Ramos (cell line): Measurements from ENCODE around the gene MED13.
"Not testable (repeated sequence)": the region's sequence is repeated elsewhere in the genome, so short reads cannot be mapped to it uniquely, and the experiment has no call there.

Source experiments
- in situ Hi-C: fragments of 300-500 bp; cut with MboI; formaldehyde crosslinking; loops from one replicate; pipeline ENCODE4 v1.14.3; 2022; ENCODE audit warnings: low sequenced_read_pairs; ENCODE audit not compliant: unreplicated experiment

Gene MED13

DNA sequence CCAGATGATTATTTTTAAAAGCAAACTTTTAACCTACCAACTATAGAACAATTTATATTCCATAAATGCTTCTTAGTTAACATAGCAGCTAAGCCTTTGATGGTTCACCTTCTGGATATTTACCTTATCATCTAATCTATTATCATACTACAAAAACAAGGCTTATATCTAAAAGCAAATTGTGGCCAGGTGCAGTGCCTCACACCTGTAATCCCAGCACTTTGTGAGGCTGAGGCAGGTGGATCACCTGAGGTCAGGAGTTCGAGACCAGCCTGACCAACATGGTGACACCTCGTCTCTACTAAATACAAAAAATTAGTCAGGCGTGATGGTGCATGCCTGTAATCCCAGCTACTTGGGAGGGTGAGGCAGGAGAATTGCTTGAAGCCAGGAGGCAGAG lies 61.9 kb downstream of the MED13 start:
- in situ Hi-C loops = not testable (repeated sequence)

DNA sequence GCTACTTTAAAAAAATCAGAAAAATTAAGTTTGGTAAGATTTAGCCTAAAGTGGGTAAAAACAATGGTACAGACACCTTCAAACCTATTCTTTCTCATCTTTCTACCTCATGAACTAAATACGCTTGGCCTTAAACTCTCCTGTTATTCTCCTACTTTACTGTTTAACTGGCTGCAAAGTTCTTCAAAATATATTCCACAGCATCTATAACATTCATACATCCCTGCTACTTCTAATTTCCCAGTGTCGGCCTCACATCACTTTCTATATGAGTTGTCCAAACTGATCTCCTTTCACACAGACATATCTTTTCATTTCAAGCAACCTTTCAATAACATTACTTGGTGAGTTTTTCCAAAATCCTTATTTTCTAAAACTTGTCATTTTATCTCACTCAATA lies 64.0 kb downstream of the MED13 start:
- in situ Hi-C loops = no loop called here

GRCh38 chr17:62000186-62000585 lies 64.9 kb downstream of the MED13 start:
- in situ Hi-C loops = no loop called here

GRCh38 chr17:61998534-61998933 lies 66.5 kb downstream of the MED13 start:
- in situ Hi-C loops = not testable (repeated sequence)

GRCh38 chr17:61997664-61998063 lies 67.4 kb downstream of the MED13 start:
- in situ Hi-C loops = no loop called here

- in situ Hi-C loops = no loop called here
Measured at GRCh38 chr17:61996916-61997605, 68.0 kb downstream of the MED13 start.

DNA sequence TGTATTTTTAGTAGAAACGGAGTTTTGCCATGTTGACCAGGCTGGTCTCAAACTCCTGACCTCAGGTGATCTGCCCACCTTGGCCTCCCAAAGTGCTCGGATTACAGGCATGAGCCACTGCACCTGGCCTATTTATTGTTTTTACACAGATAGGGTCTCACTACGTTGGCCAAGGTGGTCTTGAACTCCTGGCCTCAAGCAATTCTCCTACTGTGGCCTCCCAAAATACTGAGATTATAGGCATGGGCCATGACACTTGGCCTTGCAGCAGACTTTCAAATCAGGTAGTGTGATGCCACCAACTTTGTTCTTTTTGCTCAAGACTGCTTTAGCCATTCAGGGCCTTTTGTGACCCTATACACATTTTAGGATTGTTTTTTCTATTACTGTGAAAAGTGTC lies 75.6 kb downstream of the MED13 start:
- in situ Hi-C loops = no loop called here

DNA sequence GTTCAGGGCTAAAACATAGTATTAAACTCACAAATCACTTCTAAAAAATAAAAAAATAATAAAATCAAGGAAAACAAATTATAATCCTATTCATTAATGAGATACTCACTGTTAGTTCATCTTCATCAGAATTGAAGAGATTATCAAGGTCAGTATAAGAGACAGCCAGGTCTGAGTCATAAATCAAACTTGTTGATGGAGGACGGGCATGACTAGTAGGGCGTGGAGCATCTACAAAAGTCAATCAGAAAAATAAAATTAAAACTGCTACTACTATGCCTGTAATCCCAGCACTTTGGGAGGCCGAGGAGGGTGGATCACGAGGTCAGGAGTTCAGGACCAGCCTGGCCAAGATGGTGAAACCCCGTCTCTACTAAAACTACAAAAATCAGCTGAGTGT lies 78.2 kb downstream of the MED13 start:
- in situ Hi-C loops = no loop called here

DNA sequence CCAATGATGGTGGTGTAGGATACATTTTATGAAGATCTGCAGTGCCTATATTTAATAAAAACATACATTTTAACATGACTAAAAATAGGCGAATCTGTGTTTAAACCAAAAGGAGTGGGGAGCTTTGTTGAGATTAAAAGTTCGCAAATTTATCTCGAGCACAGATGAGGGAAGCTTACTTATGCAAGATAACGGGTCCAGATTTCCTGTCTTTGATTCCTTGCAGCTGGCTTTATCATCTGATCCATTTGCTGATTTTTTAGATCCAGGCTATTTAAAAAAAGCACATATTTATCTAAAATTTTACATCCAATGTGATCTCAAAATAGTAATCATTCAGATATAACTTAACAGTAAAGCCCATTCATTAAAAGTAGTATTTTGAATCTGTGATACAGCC lies 80.3 kb downstream of the MED13 start:
- in situ Hi-C loops = no loop called here

DNA sequence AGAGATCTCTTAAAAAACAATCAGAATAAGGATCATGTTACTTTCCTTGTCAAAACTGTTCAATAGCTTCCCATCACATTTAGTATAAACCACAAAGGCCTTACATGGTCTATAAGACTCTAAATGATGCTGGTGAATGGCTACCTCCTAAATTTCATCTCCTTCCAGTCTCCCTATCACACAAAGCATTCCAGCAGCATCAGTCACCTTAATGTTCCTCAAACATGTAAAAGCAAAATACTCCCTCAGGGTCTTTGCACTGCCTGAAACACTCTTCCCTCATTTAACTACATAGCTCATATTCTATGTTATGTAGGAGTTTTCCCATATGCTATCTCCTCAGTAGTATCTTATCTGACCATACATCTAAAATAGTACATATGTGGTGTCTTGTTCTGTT lies 83.8 kb downstream of the MED13 start:
- in situ Hi-C loops = no loop called here

DNA sequence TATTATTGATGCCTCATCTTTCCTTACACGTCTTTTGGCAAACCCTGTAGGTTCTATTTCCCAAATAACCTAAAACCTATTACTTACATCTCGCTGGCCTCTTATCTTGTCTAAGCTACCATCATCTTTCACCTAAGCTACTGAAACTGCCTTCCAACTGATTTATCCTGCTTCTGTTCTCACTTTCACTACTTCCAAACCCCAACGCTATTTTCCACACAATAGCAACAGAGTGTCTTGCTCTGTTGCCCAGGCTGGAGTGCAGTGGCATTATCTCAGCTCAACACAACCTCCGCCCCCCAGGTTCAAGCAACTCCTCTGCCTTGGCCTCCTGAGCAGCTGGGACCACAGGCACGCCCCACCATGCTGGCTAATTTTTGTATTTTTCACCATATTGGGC lies 84.5 kb downstream of the MED13 start:
- in situ Hi-C loops = no loop called here

GRCh38 chr17:61974115-61974514 lies 91.0 kb downstream of the MED13 start:
- in situ Hi-C loops = no loop called here

DNA sequence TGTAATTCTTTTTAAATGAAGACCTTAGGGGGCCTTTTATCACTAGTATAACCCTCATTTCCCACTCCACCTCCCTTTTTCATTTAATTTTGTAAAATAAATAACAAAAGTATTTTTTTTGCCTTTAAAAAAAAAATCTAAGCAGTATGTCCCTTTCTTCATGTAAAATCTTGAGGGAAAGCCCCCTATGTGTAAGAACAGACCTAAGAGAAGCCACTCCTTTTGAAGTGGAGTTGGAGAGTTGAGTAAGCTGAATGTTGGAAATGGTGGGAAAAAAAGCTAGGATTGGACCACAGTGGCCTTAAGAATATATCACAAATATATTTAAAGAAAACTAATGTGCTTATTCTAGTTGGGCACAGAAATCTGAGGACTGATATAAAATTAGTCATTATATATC lies 92.8 kb downstream of the MED13 start:
- in situ Hi-C loops = no loop called here

DNA sequence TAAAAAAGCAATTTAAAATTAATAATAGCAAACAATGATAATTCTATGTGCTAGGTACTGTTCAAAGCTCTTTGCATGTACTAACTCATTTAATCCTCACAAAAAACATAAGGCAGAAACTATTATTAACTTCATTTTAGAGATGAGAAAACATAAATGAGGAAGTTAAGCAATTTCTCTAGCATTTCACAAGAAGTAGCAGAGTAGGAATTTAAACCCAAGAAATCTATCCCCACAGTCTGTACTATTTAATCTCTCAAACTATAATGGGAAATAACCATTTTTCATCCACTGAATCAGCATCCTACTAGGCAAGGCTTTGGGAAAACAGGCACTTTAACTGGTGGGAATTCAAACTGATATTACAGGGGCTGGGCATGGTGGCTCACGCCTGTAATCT lies 95.0 kb downstream of the MED13 start:
- in situ Hi-C loops = no loop called here

DNA sequence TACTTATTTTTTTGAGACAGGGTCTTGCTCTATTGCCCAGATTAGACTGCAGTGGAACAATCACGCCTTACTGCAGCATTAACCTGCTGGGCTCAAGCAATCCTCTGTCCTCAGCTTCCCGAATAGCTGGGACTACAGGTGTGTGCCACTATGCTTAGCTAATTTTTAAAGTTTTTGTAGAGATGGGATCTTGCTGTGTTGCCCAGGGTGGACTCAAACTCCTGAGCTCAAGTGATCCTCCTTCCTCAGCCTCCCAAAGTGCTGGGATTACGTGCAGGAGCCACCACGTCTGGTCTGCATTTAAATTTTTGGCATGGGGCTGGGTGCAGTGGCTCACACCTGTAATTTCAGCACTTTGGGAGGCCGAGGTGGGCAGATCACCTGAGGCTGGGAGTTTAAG lies 96.3 kb downstream of the MED13 start:
- in situ Hi-C loops = no loop called here

- in situ Hi-C loops = no loop called here
Measured at GRCh38 chr17:61967729-61968128, 97.3 kb downstream of the MED13 start.

DNA sequence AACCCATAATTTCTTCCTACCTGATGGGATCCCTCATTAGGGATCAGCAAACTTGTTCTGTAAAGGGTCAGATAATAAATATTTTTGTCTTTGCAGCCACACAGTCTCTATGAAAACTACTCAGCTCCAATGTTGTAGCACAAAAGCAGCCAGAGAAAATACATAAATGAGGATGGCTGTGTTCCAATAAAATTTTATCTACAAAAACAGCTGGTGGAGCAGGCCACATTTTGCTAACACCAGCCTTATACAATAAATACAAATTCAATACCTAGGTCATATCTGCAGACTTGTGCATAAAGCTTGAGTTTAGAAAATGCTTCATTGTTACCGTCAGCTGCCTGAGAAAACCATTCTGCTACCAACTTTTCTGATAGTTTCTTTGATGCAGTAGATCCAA lies 98.9 kb downstream of the MED13 start:
- in situ Hi-C loops = no loop called here

DNA sequence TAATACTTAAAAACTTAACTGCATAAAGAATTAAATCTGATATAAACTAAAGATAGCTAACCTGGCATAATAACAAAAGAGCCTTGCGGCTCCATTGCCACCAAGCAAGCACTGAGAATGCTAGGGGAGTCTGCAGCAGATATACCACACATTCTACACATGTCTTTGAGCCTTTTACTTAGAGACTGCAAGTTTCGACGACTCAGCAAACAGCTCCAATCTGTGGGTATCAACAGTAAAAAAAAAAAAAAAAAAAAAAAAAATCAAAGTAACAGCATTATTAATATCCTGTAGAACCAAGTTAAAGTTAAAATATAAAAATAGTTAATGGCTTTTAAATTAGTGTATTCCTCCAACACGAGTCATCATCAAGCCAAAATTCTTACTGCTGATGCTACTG lies 109.5 kb downstream of the MED13 start:
- in situ Hi-C loops = no loop called here

DNA sequence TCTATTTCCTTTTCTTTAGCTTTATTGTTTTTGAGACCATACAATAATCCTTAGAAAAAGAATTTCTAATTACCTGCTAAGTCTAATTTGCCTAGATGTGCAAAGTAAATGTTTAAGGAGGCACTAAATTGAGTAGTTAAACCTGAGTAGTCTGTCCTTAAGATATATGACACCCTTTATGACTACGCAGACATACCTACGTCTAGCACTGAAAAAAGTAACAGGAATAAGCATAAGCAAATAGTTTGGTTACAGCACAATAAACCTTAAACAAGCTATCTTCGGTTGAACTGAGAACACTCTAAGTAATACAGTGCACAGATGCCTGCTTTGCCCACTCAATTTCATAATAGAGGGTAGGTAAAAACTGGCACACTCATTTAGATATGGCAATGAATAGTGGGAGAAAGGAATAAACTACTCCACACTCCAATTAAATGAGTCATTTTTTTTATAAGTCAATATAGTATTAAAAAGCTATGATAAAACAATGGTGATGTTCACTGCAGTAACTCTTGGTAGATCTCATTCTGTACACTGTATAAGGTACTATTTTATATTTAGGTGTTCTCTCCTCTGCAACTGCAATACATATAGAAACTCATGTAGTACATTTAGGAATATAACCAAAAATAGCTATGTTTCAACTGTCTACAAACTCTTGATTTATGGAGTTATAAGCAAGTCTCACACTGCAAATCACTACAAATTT lies 117.6 kb downstream of the MED13 start:
- in situ Hi-C loops = no loop called here

DNA sequence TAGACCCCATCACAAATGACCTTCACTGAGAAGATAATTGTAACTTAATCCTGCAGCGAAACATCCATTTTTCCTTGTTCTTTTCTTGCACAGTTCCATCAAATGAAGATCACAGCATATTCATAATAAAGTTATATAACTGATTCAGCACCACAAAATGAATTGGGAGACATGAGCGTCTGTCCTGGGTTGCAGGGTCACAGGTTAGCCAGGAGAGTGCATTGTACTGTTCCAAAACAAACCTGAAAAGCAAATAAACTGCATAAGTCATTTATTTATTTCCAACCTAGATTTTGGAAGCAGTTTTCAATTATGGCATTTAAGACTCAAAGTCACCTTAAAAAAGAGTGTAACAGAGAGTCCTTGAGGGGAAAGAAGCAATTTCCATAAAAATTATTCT lies 118.7 kb downstream of the MED13 start:
- in situ Hi-C loops = no loop called here

DNA sequence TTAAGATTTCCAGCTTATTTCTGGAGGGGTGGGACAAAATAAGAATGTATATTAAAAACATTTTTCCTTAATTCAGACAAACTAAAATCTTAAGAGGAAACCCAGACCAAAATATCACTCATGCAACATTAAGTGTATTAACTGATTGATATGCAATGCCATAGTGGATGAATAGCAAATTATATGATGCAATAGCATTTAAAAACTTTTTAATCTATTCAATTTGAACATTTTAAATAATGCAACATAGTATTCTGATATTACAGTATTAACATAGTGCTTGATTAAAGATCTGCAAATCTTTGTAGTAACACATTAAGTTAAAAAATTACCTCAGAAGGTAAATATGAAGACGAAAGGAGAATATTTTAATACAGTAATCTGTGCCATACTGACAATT lies 122.0 kb downstream of the MED13 start:
- in situ Hi-C loops = no loop called here

GRCh38 chr17:61942085-61942484 lies 123.0 kb downstream of the MED13 start:
- in situ Hi-C loops = no loop called here
